Gastroesophageal sphincter (tissue), 3 donors: ENCODE measurements around the gene IER3IP1.

ENCODE experiments used
- EP300 ChIP-seq: sonication (generic); formaldehyde crosslinking; IDR thresholded peaks from one replicate; pipeline ENCODE4 v1.6.1; 2017; ENCODE audit warnings: antibody characterized with exemption, mild to moderate bottlenecking
- POLR2A ChIP-seq, 2 donors: fragments of 450-650 bp; IDR thresholded peaks; one replicate each; pipeline ENCODE4 v1.6.1; 2017; ENCODE audit warnings: antibody characterized with exemption in 2 of 2, mild to moderate bottlenecking in 2 of 2, moderate library complexity in 1 of 2
- POLR2AphosphoS5 ChIP-seq: sonication (generic); formaldehyde crosslinking; IDR thresholded peaks from one replicate; pipeline ENCODE4 v1.6.1; 2017; ENCODE audit warnings: antibody characterized with exemption
- TF ChIP-seq, protein P1 (sequence below), 4 experiments: fragments of 200-600 bp in 2 of 4; fragments of 450-650 bp in 2 of 4; sonication (generic) in 1 of 4; IDR thresholded peaks; one replicate each; pipeline ENCODE4 v1.5.1; 2017 to 2019; ENCODE audit warnings: antibody characterized with exemption in 4 of 4, mild to moderate bottlenecking in 2 of 4, moderate library complexity in 2 of 4

DNA sequence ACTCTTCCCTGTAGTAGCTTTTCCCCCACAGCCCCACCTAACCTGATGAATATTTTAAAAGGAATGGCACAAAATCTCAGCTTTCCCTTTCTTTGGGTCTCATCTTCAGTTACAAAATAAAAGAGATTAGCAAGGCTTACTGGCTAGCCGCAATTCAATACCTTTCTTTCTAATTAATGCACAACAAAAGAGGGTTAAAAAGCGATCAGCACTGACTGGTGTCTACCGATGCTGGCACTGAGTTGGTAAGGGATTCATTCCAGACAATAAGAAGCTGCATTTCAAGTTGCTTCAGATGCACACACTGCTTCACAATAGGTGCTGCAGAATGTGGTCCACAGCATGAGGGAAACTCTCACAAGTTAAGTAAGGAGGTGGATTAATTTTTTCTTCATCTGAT, 67.8 kb downstream of the IER3IP1 start:
- TF ChIP-seq POLR2A (IDR thresholded peaks at IDR 0.05): no peak
- TF ChIP-seq, protein P1, sequence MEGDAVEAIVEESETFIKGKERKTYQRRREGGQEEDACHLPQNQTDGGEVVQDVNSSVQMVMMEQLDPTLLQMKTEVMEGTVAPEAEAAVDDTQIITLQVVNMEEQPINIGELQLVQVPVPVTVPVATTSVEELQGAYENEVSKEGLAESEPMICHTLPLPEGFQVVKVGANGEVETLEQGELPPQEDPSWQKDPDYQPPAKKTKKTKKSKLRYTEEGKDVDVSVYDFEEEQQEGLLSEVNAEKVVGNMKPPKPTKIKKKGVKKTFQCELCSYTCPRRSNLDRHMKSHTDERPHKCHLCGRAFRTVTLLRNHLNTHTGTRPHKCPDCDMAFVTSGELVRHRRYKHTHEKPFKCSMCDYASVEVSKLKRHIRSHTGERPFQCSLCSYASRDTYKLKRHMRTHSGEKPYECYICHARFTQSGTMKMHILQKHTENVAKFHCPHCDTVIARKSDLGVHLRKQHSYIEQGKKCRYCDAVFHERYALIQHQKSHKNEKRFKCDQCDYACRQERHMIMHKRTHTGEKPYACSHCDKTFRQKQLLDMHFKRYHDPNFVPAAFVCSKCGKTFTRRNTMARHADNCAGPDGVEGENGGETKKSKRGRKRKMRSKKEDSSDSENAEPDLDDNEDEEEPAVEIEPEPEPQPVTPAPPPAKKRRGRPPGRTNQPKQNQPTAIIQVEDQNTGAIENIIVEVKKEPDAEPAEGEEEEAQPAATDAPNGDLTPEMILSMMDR (IDR thresholded peaks at IDR 0.05): no peak
- no peak for TF ChIP-seq EP300
- no peak for TF ChIP-seq POLR2AphosphoS5
